Vagina (tissue), 2 donors: ENCODE data around the gene SCARF2.

Experiments used
- CTCF ChIP-seq, 3 experiments: fragments of 450-650 bp in 2 of 3; fragments of 200-600 bp in 1 of 3; sonication (generic) in 1 of 3; IDR thresholded peaks; one replicate each; pipeline ENCODE4 v1.5.1; 2017 to 2019; ENCODE audit warnings: antibody characterized with exemption in 3 of 3, mild to moderate bottlenecking in 2 of 3, moderate library complexity in 2 of 3
- POLR2A ChIP-seq, 2 donors: fragments of 450-650 bp; IDR thresholded peaks; one replicate each; pipeline ENCODE4 v1.6.1; 2017; ENCODE audit warnings: antibody characterized with exemption in 2 of 2, mild to moderate bottlenecking in 2 of 2, moderate library complexity in 2 of 2
- POLR2AphosphoS5 ChIP-seq, 2 donors: sonication (generic); formaldehyde crosslinking; IDR thresholded peaks; one replicate each; pipeline ENCODE4 v1.9.0; 2017; ENCODE audit warnings: antibody characterized with exemption in 2 of 2, mild to moderate bottlenecking in 2 of 2, low read depth in 1 of 2; ENCODE audit not compliant: insufficient read depth in 1 of 2

DNA sequence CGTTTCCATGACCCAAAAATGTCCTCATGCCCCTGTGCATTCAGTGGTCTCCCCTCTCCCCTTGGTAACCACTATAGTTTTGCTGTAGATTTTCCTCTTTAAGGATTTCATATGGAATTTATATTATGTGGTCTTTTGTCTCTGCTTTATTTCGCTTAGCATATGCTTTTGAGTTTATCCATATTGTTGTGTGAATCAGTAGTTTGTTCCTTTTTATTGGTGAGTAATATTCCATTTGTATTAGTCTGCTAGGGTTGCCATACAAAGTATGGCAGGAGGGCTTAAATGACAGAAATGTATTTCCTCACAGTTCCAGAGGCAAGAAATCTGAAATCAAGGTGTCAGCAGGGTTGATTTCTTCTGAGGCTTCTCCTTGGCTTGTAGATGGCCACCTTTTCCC is 40.1 kb downstream of the SCARF2 start:
- TF ChIP-seq CTCF (IDR thresholded peaks at IDR 0.05) (no peak), POLR2A (IDR thresholded peaks at IDR 0.05) (no peak), POLR2AphosphoS5 (IDR thresholded peaks at IDR 0.05; ENCODE audit: insufficient read depth in 1 of 2, low read depth in 1 of 2) (no peak)
